SH-SY5Y (cell line): ENCODE data around the gene BCAT1.

ENCODE experiments used
- GATA2 ChIP-seq: IDR thresholded peaks from 2 replicates; pipeline ENCODE4 v1.6.1; 2011; ENCODE audit warnings: mild to moderate bottlenecking, low read depth, low read length
- GATA3 ChIP-seq: IDR thresholded peaks from 2 replicates; pipeline ENCODE4 v1.6.1; 2011; ENCODE audit warnings: low read depth, mild to moderate bottlenecking, low read length, moderate library complexity

BCAT1 gene

DNA sequence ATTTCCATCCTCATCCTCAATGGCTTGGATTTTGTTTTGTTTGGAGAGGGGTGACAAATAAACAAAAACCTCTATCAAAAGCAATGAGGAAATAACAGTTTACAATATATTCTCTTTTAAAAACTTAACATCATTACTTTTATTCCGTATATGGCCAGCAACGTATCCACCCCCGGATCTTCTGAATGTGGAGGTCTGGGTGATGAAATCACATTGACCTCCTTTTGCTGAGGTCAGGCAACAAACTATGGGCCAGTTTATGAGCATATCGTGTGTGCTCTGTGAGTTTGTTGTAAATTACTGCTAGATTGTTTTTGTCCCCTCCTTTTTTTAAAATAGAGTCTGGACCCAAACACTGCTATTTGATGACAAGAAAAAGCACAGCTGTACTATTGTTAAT is 178.1 kb downstream of the BCAT1 start:
- TF ChIP-seq GATA3 (no peak), GATA2 (no peak)

DNA sequence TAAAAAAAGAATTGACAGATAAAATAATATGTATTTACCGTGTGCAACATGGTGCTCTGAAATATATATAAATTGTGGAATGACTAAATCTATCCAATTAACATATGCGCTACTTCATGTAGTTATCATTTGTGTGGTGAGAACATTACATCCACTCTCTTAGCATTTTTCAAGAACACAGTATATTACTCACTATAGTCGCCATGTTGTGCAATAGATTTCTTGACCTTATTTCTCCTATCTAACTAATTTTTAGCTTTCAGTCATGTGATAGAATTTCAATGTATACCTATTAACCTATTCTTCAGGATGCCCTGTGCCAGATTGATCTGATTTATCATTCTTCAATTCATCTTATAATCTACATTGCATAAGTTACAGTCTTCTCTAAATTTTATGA is 178.6 kb downstream of the BCAT1 start:
- TF ChIP-seq GATA3 (no peak), GATA2 (no peak)

DNA sequence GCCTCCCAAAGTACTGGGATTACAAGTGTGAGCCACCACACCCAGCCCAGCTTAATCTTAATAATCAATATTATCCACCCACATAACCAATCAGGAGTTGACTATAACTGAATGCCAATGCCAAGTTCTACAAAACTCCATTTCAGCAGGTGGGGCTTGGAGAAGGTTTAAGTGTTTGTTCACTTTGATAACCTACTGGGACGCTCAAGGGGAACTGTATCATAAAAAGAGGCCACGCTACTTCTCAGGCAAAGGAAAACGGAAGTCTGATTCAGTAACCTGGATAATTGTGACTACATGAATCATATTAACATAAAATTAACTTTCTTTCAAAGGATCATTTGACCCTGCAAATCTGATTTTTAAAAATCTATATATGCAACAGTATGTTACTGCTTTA is 179.2 kb downstream of the BCAT1 start:
- TF ChIP-seq GATA3: no peak

DNA sequence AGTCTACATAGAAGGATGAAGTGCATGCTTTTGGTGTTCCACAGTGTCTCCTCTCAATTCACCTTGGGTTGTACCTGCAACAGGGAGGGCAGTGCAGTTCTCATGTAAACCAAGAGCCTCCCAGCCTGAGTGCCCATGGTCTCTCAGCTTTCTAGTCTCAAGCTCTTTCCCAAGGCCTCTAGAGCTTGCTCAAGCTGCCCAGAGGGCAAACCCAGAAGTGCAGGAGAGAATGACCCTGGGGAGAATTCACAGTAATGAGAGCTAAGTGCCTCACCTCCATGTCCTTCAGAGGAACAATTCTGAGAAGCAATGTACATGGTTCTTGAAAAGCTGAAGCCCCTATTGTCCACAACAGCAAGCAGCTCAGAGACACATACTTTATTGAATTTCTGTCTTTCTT is 180.5 kb downstream of the BCAT1 start:
- TF ChIP-seq GATA2: no peak
- TF ChIP-seq GATA3: no peak

DNA sequence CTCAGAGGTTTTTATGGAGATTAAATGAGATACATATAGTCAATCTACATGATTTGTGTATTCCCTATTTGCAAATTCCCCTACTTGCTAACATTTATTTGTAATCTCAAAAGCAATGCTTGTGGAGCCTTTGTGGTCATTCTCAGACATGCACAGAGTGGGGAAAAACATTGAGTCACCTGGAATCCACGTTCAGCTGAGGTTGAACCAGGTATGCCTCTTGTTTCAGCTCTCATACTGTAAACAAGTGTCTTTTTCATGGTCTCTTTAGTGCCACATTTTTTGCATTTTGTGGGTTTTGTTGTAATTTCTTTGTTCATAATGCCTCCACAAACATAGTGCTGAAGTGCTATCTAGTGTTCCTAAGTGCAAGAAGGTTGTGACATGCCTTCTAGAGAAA is 181.9 kb downstream of the BCAT1 start:
- TF ChIP-seq GATA2: no peak
- no peak for TF ChIP-seq GATA3

DNA sequence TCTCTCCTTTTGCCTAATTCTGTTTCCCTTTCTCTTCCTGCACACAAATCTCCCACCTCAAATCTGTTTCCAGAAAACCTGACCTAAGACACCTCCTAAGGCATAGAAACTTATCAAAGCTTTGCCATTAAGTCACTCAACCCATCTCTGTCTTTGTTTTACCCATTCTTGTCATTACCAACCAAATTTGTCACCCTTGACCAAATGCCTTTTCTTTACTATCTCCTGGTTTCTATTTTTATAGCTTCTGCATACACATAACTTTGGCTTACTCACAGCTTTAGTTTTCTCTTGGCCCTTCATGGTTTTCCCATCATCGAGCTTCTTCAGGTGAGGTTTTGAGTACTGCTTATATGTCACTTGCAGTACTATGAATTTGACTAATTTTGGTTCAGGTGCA is 184.2 kb downstream of the BCAT1 start:
- TF ChIP-seq GATA3: no peak
- TF ChIP-seq GATA2: no peak

DNA sequence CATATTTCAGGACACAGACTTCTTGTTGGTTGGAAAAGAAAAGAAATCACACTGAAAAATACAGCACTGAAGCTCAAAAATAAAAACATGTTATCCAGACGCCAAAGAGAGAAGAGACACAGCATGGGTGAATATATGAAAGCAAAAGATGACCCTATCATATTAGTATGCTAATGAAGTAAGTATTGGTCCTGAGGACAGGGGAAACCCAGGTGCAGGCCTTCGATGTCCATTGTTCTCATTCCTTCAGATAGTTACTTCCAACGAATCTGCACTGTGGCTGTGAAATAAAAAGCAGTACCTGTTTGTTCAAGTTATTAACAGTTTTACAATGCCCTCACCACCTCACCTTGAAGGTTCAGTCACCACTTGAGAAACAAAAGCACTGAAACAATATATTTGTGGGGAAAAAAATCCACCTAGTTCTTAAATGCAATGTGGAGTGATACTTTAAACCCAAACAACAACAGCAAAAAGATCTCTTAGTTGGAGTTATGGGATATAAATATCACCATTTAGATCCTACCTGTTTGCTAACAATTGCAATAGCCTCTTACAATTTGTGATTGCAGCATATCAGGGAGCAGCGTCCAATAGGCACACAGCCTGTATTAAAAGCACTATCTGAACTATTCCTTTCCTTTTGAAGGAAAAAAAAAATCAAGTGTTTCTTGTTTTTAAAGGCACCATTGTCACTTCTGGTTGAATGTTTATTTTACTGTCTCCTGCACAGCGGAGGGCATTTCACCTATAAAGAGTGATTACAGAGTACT is 188.1 kb downstream of the BCAT1 start:
- TF ChIP-seq GATA3: no peak

DNA sequence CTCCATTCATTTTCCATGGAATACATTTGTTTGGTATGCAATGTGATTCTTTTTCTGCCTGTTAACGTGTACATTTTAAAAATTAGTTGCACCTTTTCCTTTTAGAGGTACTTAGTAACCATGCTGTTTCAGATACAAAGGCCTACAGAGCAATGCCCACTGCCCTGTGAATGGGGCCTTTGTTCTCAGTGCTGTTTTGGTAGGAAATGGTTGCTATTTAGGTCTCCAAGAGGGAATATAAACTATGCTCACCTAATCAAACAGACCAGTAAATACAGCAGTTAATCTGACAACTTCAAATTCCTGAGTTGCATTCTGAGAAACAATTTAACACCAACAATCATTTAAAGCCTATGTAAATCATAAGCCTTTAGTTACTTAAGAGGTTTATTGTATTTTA is 188.7 kb downstream of the BCAT1 start:
- TF ChIP-seq GATA3: no peak
- no peak for TF ChIP-seq GATA2
